ENCODE results near the gene PLA1A.

The PLA1A gene

GRCh38 chr3:119642746-119643473, 45.2 kb downstream of the PLA1A start:
- TF ChIP-seq SIN3A (IDR thresholded peaks at IDR 0.05; ENCODE audit: borderline replicate concordance, insufficient read depth, low read length) (no peak), TAF1 (IDR thresholded peaks at IDR 0.05; ENCODE audit: borderline replicate concordance, insufficient read depth, low read length) (no peak), POLR2AphosphoS5 (IDR thresholded peaks at IDR 0.05; ENCODE audit: low read depth, low read length) (no peak), FOXP2 (optimal IDR thresholded peaks at IDR 0.05; ENCODE audit: borderline replicate concordance, extremely low read depth, extremely low read length, insufficient read depth) (no peak)
- TF ChIP-seq, protein P1, sequence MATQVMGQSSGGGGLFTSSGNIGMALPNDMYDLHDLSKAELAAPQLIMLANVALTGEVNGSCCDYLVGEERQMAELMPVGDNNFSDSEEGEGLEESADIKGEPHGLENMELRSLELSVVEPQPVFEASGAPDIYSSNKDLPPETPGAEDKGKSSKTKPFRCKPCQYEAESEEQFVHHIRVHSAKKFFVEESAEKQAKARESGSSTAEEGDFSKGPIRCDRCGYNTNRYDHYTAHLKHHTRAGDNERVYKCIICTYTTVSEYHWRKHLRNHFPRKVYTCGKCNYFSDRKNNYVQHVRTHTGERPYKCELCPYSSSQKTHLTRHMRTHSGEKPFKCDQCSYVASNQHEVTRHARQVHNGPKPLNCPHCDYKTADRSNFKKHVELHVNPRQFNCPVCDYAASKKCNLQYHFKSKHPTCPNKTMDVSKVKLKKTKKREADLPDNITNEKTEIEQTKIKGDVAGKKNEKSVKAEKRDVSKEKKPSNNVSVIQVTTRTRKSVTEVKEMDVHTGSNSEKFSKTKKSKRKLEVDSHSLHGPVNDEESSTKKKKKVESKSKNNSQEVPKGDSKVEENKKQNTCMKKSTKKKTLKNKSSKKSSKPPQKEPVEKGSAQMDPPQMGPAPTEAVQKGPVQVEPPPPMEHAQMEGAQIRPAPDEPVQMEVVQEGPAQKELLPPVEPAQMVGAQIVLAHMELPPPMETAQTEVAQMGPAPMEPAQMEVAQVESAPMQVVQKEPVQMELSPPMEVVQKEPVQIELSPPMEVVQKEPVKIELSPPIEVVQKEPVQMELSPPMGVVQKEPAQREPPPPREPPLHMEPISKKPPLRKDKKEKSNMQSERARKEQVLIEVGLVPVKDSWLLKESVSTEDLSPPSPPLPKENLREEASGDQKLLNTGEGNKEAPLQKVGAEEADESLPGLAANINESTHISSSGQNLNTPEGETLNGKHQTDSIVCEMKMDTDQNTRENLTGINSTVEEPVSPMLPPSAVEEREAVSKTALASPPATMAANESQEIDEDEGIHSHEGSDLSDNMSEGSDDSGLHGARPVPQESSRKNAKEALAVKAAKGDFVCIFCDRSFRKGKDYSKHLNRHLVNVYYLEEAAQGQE (IDR thresholded peaks at IDR 0.05; ENCODE audit: insufficient read depth in 1 of 2, low read depth in 2 of 2, low read length in 2 of 2), result no peak

- TF ChIP-seq POLR2AphosphoS5 (IDR thresholded peaks at IDR 0.05; ENCODE audit: low read depth, low read length), result no peak
- no peak for TF ChIP-seq FOXP2 (optimal IDR thresholded peaks at IDR 0.05; ENCODE audit: borderline replicate concordance, extremely low read depth, extremely low read length, insufficient read depth)
- no peak for TF ChIP-seq TAF1 (IDR thresholded peaks at IDR 0.05; ENCODE audit: borderline replicate concordance, insufficient read depth, low read length)
- TF ChIP-seq, protein P1 (IDR thresholded peaks at IDR 0.05; ENCODE audit: insufficient read depth in 1 of 2, low read depth in 2 of 2, low read length in 2 of 2), result no peak
Measured at GRCh38 chr3:119643528-119643927, 45.8 kb downstream of the PLA1A start.

- TF ChIP-seq TAF1 (IDR thresholded peaks at IDR 0.05; ENCODE audit: borderline replicate concordance, insufficient read depth, low read length), result no peak
Measured at GRCh38 chr3:119644481-119644880, 46.8 kb downstream of the PLA1A start.

- TF ChIP-seq TAF1 (IDR thresholded peaks at IDR 0.05; ENCODE audit: borderline replicate concordance, insufficient read depth, low read length), result no peak
- TF ChIP-seq POLR2AphosphoS5 (IDR thresholded peaks at IDR 0.05; ENCODE audit: low read depth, low read length), result no peak
- TF ChIP-seq, protein P1 (IDR thresholded peaks at IDR 0.05; ENCODE audit: insufficient read depth in 1 of 2, low read depth in 2 of 2, low read length in 2 of 2), result no peak
- TF ChIP-seq FOXP2 (optimal IDR thresholded peaks at IDR 0.05; ENCODE audit: borderline replicate concordance, extremely low read depth, extremely low read length, insufficient read depth), result no peak
- no peak for TF ChIP-seq SIN3A (IDR thresholded peaks at IDR 0.05; ENCODE audit: borderline replicate concordance, insufficient read depth, low read length)
Measured at GRCh38 chr3:119645813-119646212, 48.1 kb downstream of the PLA1A start.

GRCh38 chr3:119647171-119647570, 49.5 kb downstream of the PLA1A start:
- TF ChIP-seq TAF1 (IDR thresholded peaks at IDR 0.05; ENCODE audit: borderline replicate concordance, insufficient read depth, low read length), result no peak
- TF ChIP-seq, protein P1 (IDR thresholded peaks at IDR 0.05; ENCODE audit: insufficient read depth in 1 of 2, low read depth in 2 of 2, low read length in 2 of 2), result no peak
- no peak for TF ChIP-seq FOXP2 (optimal IDR thresholded peaks at IDR 0.05; ENCODE audit: borderline replicate concordance, extremely low read depth, extremely low read length, insufficient read depth)
- no peak for TF ChIP-seq POLR2AphosphoS5 (IDR thresholded peaks at IDR 0.05; ENCODE audit: low read depth, low read length)
- TF ChIP-seq SIN3A (IDR thresholded peaks at IDR 0.05; ENCODE audit: borderline replicate concordance, insufficient read depth, low read length), result no peak
